Endothelial cell of umbilical vein (primary cell): ENCODE data around the gene ANXA5. TPM values are rescaled to one million over a fixed set of nuclear protein-coding genes. Genes with fewer than 3 reads are reported as not detected.

Source experiments
- BruUV-seq: library from RNA; stranded (reverse); fragments of 400-500 nt; replicated peaks from 2 replicates; lab custom pipeline; 2021; lab: Mats Ljungman, UMichigan
- CTCF ChIA-PET: fragments of 300-600, 350-600 bp; sonication (Branson Sonifier 250); formaldehyde crosslinking; loops from one replicate; lab custom pipeline; 2021; ENCODE audit warnings: antibody characterized with exemption, inconsistent platforms; lab: Charles Lee
- POLR2A ChIA-PET: fragments of 300-600, 350-600 bp; sonication (Branson Sonifier 250); formaldehyde crosslinking; loops from one replicate; lab custom pipeline; 2021; ENCODE audit warnings: antibody characterized with exemption, inconsistent platforms; lab: Charles Lee
- DNase-seq: peaks from one replicate; pipeline ENCODE4 v3.0.0-alpha.2; 2011; ENCODE audit warnings: low read depth, low spot score
- FAIRE-seq: peaks from 2 replicates; lab custom pipeline; 2011; peaks lifted over from hg19 to GRCh38; lab: Jason Lieb, UNC
- H2AFZ ChIP-seq: 2 replicates; pipeline ENCODE4 v1.6.0; 2012; ENCODE audit warnings: low read depth, low read length, control low read depth, inconsistent platforms
- H3K27ac ChIP-seq: 2 replicates; pipeline ENCODE4 v1.5.1; 2011; ENCODE audit warnings: low read depth, mild to moderate bottlenecking, control low read depth, low read length, moderate library complexity; ENCODE audit not compliant: insufficient read depth
- H3K27me3 ChIP-seq, 2 experiments: 2 replicates each; pipeline versions ENCODE4 v1.6.0 to v1.6.1; 2011; ENCODE audit warnings: low read length in 2 of 2, mixed read lengths in 1 of 2; ENCODE audit not compliant: control insufficient read depth in 2 of 2, insufficient read depth in 2 of 2
- H3K36me3 ChIP-seq, 2 experiments: 2 replicates in 1 of 2; 3 replicates in 1 of 2; pipeline ENCODE4 v1.5.1; 2011; ENCODE audit warnings: low read length in 2 of 2, mild to moderate bottlenecking in 1 of 2, moderate library complexity in 1 of 2; ENCODE audit not compliant: control insufficient read depth in 2 of 2, insufficient read depth in 2 of 2; ENCODE audit errors: extremely low read depth in 1 of 2
- H3K4me1 ChIP-seq: 3 replicates; pipeline ENCODE4 v1.5.1; 2011; ENCODE audit warnings: mild to moderate bottlenecking, low read length; ENCODE audit not compliant: control insufficient read depth, insufficient read depth; ENCODE audit errors: extremely low read depth
- H3K4me2 ChIP-seq: 2 replicates; pipeline ENCODE4 v1.6.1; 2011; ENCODE audit warnings: low read length, control low read depth, mixed read lengths; ENCODE audit not compliant: insufficient read depth
- H3K4me3 ChIP-seq, 3 experiments: fragments of 200-600 bp in 1 of 3; sonication (generic), shearing (Covaris generic) in 1 of 3; replicated peaks in 1 of 3; 2 replicates each; pipeline ENCODE4 v1.5.1; 2011 to 2016; ENCODE audit warnings: control low read depth in 3 of 3, low read length in 3 of 3, mild to moderate bottlenecking in 2 of 3, inconsistent platforms in 1 of 3, low read depth in 1 of 3, moderate library complexity in 1 of 3; ENCODE audit not compliant: insufficient read depth in 1 of 3
- H3K79me2 ChIP-seq: 2 replicates; pipeline ENCODE4 v1.6.0; 2012; ENCODE audit warnings: low read length, inconsistent platforms; ENCODE audit not compliant: control insufficient read depth, insufficient read depth
- H3K9ac ChIP-seq: replicated peaks from 2 replicates; pipeline ENCODE3; 2011; ENCODE audit warnings: low read length, control low read depth; ENCODE audit not compliant: insufficient read depth; ENCODE audit errors: extremely low read depth
- H3K9me1 ChIP-seq: replicated peaks from 3 replicates; pipeline ENCODE4 v1.6.0; 2011; ENCODE audit warnings: mild to moderate bottlenecking, low read length; ENCODE audit not compliant: control insufficient read depth, insufficient read depth; ENCODE audit errors: extremely low read depth
- H3K9me3 ChIP-seq: replicated peaks from 2 replicates; pipeline ENCODE4 v1.5.1; 2012; ENCODE audit warnings: low read length, inconsistent platforms; ENCODE audit not compliant: control insufficient read depth, insufficient read depth
- H4K20me1 ChIP-seq: replicated peaks from 2 replicates; pipeline ENCODE3; 2011; ENCODE audit warnings: mild to moderate bottlenecking, low read length; ENCODE audit not compliant: control insufficient read depth, insufficient read depth; ENCODE audit errors: extremely low read depth
- CTCF ChIP-seq, 2 donors: IDR thresholded peaks; 1 replicate in 1 of 2; 2 replicates in 1 of 2; pipeline ENCODE4 v1.5.1; 2011; ENCODE audit warnings: low read length in 2 of 2, mild to moderate bottlenecking in 2 of 2, moderate library complexity in 2 of 2, control low read depth in 1 of 2, inconsistent platforms in 1 of 2, low read depth in 1 of 2; ENCODE audit not compliant: insufficient read depth in 1 of 2; ENCODE audit errors: extremely low read depth in 1 of 2
- EZH2 ChIP-seq: IDR thresholded peaks from 2 replicates; pipeline ENCODE4 v1.6.1; 2012; ENCODE audit warnings: borderline replicate concordance, low read depth, mild to moderate bottlenecking, moderate library complexity, low read length, inconsistent platforms; ENCODE audit not compliant: severe bottlenecking
- FOS ChIP-seq: IDR thresholded peaks from 2 replicates; pipeline ENCODE4 v1.6.1; 2011; ENCODE audit warnings: mild to moderate bottlenecking, low read length, moderate library complexity, borderline replicate concordance; ENCODE audit not compliant: insufficient read depth
- GATA2 ChIP-seq: IDR thresholded peaks from 2 replicates; pipeline ENCODE4 v1.7.0; 2011; ENCODE audit warnings: low read depth, mild to moderate bottlenecking, moderate library complexity, mixed read lengths, low read length; ENCODE audit not compliant: insufficient read length, insufficient read depth
- JUN ChIP-seq: IDR thresholded peaks from 2 replicates; pipeline ENCODE4 v1.6.1; 2011; ENCODE audit warnings: borderline replicate concordance, low read depth; ENCODE audit not compliant: insufficient read length, insufficient read depth
- MAX ChIP-seq: IDR thresholded peaks from 2 replicates; pipeline ENCODE4 v1.6.1; 2011; ENCODE audit not compliant: insufficient read depth, insufficient read length
- MYC ChIP-seq: IDR thresholded peaks from one replicate; pipeline ENCODE4 v1.6.1; 2011; ENCODE audit warnings: mild to moderate bottlenecking, low read depth, low read length
- POLR2A ChIP-seq: IDR thresholded peaks from 2 replicates; pipeline ENCODE4 v1.6.1; 2012; ENCODE audit warnings: low read depth, mild to moderate bottlenecking, control low read depth, low read length
- POLR2AphosphoS5 ChIP-seq: IDR thresholded peaks from 2 replicates; pipeline ENCODE4 v1.6.1; 2012; ENCODE audit warnings: low read depth, mild to moderate bottlenecking, control low read depth, low read length, moderate library complexity; ENCODE audit not compliant: insufficient read depth
- dilution Hi-C: fragments of 300-500 bp; cut with MboI; formaldehyde crosslinking; loops from one replicate; pipeline ENCODE4 v1.15.0; 2019; ENCODE audit warnings: low sequenced_read_pairs; ENCODE audit not compliant: extremely low pct_ligation_motif_present
- intact Hi-C: fragments of 100-400 bp; cut with micrococcal nuclease; formaldehyde crosslinking; loops from one replicate; pipeline ENCODE4 v1.10.0; 2022
- polyA plus RNA-seq, 4 experiments: library from polyadenylated mRNA; depleted of rRNA in 3 of 4; stranded (reverse) in 3 of 4; unstranded in 1 of 4; fragments of >200 nt; gene quantifications; 2 replicates each; pipeline versions ENCODE4 v1.2.1 to v1.2.3, GENCODE V29; 2011 to 2012; ENCODE audit warnings: missing spikeins in 1 of 4
- total RNA-seq: library from RNA; stranded (reverse); gene quantifications from 2 replicates; pipeline ENCODE4 v1.2.3, GENCODE V29; 2021

ANXA5 gene
- total and polyA plus RNA-seq, 2 donors (not counting 3 experiments of a cell fraction or from before 2014, with no cell fraction given): 450 to 528 TPM

- POLR2A ChIA-PET: no interaction called here
- no peak overlapping the region for H3K4me2 ChIP-seq
Observed at GRCh38 chr4:121738780-121739535, 42.2 kb upstream of the ANXA5 start.

More at GRCh38 chr4:121738780-121739535, 42.2 kb upstream of the ANXA5 start:
- no peak for DNase-seq
- Histone ChIP-seq H3K27ac (no peak overlapping the region), H3K4me1 (no peaks in the 10 kb centered on the region), H3K36me3 (no peaks in the 10 kb centered on the region), H4K20me1 (no peaks in the 10 kb centered on the region), H3K27me3 (peaks cover 0 to 3% of the 10 kb centered on the region in 2 experiments), H3K9me3 (no peaks in the 10 kb centered on the region), H2AFZ (no peak overlapping the region), H3K4me3 (no peak overlapping the region), H3K9ac (no peak overlapping the region), H3K79me2 (no peaks in the 10 kb centered on the region), H3K9me1 (no peaks in the 10 kb centered on the region)
- intact Hi-C loops: loop anchor here (5.0 kb wide), 2 partner anchors 82 to 547 kb away; no protein-coding TSS in a partner anchor
- BruUV-seq: no TSS peak
- dilution Hi-C loops: loop anchor here (25.0 kb wide), 1 partner anchor 252 kb away; no protein-coding TSS in a partner anchor
- CTCF ChIA-PET: interaction anchor here (0.8 to 2.6 kb wide), 5 partner anchors 14 to 547 kb away, joined by 3 to 72 read pairs (median 3); no protein-coding TSS in a partner anchor
- TF ChIP-seq POLR2A (no peak), FOS (no peak), EZH2 (no peak), MYC (no peak), JUN (no peak), MAX (no peak), CTCF (IDR thresholded peaks at IDR 0.05; ENCODE audit: extremely low read depth in 1 of 2, insufficient read depth in 1 of 2, low read depth in 1 of 2, low read length in 2 of 2) (no peak), GATA2 (no peak), POLR2AphosphoS5 (no peak)
- FAIRE-seq: no peak
